ENCODE data around the gene SPRR2E. TPM values are rescaled to one million over a fixed set of nuclear protein-coding genes. Genes with fewer than 3 reads are reported as not detected.
"Not testable (repeated sequence)": the region's sequence is repeated elsewhere in the genome, so short reads cannot be mapped to it uniquely, and the experiment has no call there.

Gene SPRR2E
- not detected for total RNA-seq

- POLR2A ChIA-PET: no interaction called here
- CTCF ChIA-PET: no interaction called here
Observed at GRCh38 chr1:153094426-153094825, at the start of gene SPRR2E. Gene SPRR2E, minus strand, starts transcription at chr1:153094526. Its CDS starts 775 bp downstream, at chr1:153093751.

GRCh38 chr1:153141377-153141776, 47.1 kb upstream of the SPRR2E start:
- CTCF ChIA-PET: no interaction called here
- POLR2A ChIA-PET: no interaction called here

- CTCF ChIA-PET: no interaction called here
- POLR2A ChIA-PET: no interaction called here
Observed at GRCh38 chr1:153140484-153140883, 46.2 kb upstream of the SPRR2E start.

GRCh38 chr1:153133743-153134142, 39.4 kb upstream of the SPRR2E start:
- CTCF ChIA-PET: no interaction called here

GRCh38 chr1:153133267-153133666, 38.9 kb upstream of the SPRR2E start:
- ChIA-PET CTCF (no interaction called here), POLR2A (no interaction called here)

More at GRCh38 chr1:153133743-153134142, 39.4 kb upstream of the SPRR2E start:
- POLR2A ChIA-PET: no interaction called here

GRCh38 chr1:153128688-153129087, 34.4 kb upstream of the SPRR2E start:
- CTCF ChIA-PET, POLR2A ChIA-PET: not testable (repeated sequence)

- CTCF ChIA-PET: no interaction called here
Observed at GRCh38 chr1:153127296-153127695, 33.0 kb upstream of the SPRR2E start.

GRCh38 chr1:153125536-153125935, 31.2 kb upstream of the SPRR2E start:
- ChIA-PET CTCF (no interaction called here), POLR2A (no interaction called here)

More at GRCh38 chr1:153127296-153127695, 33.0 kb upstream of the SPRR2E start:
- POLR2A ChIA-PET: no interaction called here

- POLR2A ChIA-PET, CTCF ChIA-PET: not testable (repeated sequence)
Observed at GRCh38 chr1:153123793-153124192, 29.5 kb upstream of the SPRR2E start.

- ChIA-PET POLR2A (no interaction called here), CTCF (no interaction called here)
Observed at GRCh38 chr1:153122831-153123421, 28.6 kb upstream of the SPRR2E start.

GRCh38 chr1:153120945-153121344, 26.6 kb upstream of the SPRR2E start:
- ChIA-PET POLR2A (no interaction called here), CTCF (no interaction called here)

GRCh38 chr1:153119491-153119971, 25.2 kb upstream of the SPRR2E start:
- ChIA-PET CTCF (no interaction called here), POLR2A (no interaction called here)

- CTCF ChIA-PET, POLR2A ChIA-PET: not testable (repeated sequence)
Observed at GRCh38 chr1:153115264-153115663, 20.9 kb upstream of the SPRR2E start.

GRCh38 chr1:153113416-153113815, 19.1 kb upstream of the SPRR2E start, which contains the start of gene SPRR2F:
Gene SPRR2F, minus strand, starts transcription at chr1:153113516. Its CDS starts 783 bp downstream, at chr1:153112733.
- POLR2A ChIA-PET: no interaction called here
- CTCF ChIA-PET: no interaction called here

- CTCF ChIA-PET, POLR2A ChIA-PET: not testable (repeated sequence)
Observed at GRCh38 chr1:153112454-153112853, 18.1 kb upstream of the SPRR2E start.

- CTCF ChIA-PET: no interaction called here
Observed at GRCh38 chr1:153100245-153100644, 5.9 kb upstream of the SPRR2E start.

GRCh38 chr1:153099461-153100045, 5.2 kb upstream of the SPRR2E start:
- ChIA-PET POLR2A (no interaction called here), CTCF (no interaction called here)

More at GRCh38 chr1:153100245-153100644, 5.9 kb upstream of the SPRR2E start:
- POLR2A ChIA-PET: no interaction called here

- POLR2A ChIA-PET: no interaction called here
- CTCF ChIA-PET: no interaction called here
Observed at GRCh38 chr1:153095764-153096163, 1.4 kb upstream of the SPRR2E start.

- ChIA-PET POLR2A (no interaction called here), CTCF (no interaction called here)
Observed at GRCh38 chr1:153087652-153088051, 6.7 kb downstream of the SPRR2E start.

GRCh38 chr1:153081736-153082135, 12.6 kb downstream of the SPRR2E start:
- ChIA-PET POLR2A (no interaction called here), CTCF (no interaction called here)

GRCh38 chr1:153072806-153073726, 21.3 kb downstream of the SPRR2E start:
- ChIA-PET POLR2A (no interaction called here), CTCF (no interaction called here)
